Upper lobe of left lung (tissue), 4 donors: ENCODE results near the gene EDC3.

Experiments
- CTCF ChIP-seq, 6 experiments: fragments of 450-650 bp in 4 of 6; fragments of 200-600 bp in 2 of 6; sonication (generic) in 2 of 6; IDR thresholded peaks; one replicate each; pipeline ENCODE4 v1.5.1; 2016 to 2019; ENCODE audit warnings: antibody characterized with exemption in 6 of 6
- EP300 ChIP-seq, 4 donors: sonication (generic); formaldehyde crosslinking; IDR thresholded peaks; one replicate each; pipeline ENCODE4 v1.5.1; 2017; ENCODE audit warnings: antibody characterized with exemption in 4 of 4, control low read depth in 2 of 4
- POLR2A ChIP-seq, 4 donors: fragments of 450-650 bp; IDR thresholded peaks; one replicate each; pipeline ENCODE4 v1.5.1; 2016 to 2017; ENCODE audit warnings: antibody characterized with exemption in 4 of 4, mild to moderate bottlenecking in 2 of 4

DNA sequence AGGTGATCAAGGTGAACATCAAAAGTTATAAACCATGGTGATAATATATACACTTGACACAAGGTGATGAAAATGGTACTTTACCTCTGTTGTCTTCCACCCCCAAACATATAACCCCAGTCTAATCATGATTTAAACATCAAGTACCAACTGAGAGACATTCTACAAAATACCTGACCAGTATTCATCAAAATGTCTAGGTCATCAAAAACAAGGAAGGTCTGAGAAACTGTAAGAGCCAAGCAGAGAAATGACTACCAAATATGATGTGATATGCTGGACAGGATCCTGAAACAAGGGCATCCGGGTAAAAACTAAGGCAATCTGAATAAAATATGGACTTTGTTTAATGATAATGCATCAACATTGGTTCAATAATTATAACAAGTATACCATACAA is 27.8 kb downstream of the EDC3 start:
- TF ChIP-seq CTCF (IDR thresholded peaks at IDR 0.05), result no peak
- TF ChIP-seq EP300 (IDR thresholded peaks at IDR 0.05), result no peak
- TF ChIP-seq POLR2A (IDR thresholded peaks at IDR 0.05), result no peak
